Lower leg skin (tissue), 3 donors: ENCODE data around the gene MSANTD1.

Experiments used
- POLR2A ChIP-seq, 2 donors: fragments of 450-650 bp; IDR thresholded peaks; one replicate each; pipeline ENCODE4 v1.6.1; 2016 to 2017; ENCODE audit warnings: antibody characterized with exemption in 2 of 2, mild to moderate bottlenecking in 1 of 2, moderate library complexity in 1 of 2
- TF ChIP-seq, protein P1 (sequence below), 3 donors: fragments of 450-650 bp; IDR thresholded peaks; one replicate each; pipeline ENCODE4 v1.5.1; 2016; ENCODE audit warnings: antibody characterized with exemption in 3 of 3, mild to moderate bottlenecking in 3 of 3, moderate library complexity in 2 of 3

DNA sequence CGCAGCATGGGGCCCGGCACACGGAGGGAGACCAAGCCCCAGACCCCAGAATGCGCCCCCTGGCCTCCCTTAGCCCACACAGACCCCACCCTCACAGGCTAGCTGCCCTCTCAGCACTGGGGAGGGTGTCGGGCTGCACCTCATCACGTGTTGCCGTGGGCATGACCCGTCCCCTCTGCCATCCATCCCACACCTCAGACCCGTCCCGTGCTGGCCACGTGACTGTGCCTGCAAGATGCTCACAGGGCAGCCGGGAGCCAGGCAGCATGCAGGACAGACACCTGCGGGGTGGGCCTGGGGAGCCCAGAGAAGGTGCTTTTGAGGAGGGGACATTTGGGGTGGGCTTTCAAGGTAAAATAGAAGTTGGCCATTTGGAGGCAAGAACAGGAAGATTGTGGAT, 4.8 kb downstream of the MSANTD1 start:
- TF ChIP-seq, protein P1, sequence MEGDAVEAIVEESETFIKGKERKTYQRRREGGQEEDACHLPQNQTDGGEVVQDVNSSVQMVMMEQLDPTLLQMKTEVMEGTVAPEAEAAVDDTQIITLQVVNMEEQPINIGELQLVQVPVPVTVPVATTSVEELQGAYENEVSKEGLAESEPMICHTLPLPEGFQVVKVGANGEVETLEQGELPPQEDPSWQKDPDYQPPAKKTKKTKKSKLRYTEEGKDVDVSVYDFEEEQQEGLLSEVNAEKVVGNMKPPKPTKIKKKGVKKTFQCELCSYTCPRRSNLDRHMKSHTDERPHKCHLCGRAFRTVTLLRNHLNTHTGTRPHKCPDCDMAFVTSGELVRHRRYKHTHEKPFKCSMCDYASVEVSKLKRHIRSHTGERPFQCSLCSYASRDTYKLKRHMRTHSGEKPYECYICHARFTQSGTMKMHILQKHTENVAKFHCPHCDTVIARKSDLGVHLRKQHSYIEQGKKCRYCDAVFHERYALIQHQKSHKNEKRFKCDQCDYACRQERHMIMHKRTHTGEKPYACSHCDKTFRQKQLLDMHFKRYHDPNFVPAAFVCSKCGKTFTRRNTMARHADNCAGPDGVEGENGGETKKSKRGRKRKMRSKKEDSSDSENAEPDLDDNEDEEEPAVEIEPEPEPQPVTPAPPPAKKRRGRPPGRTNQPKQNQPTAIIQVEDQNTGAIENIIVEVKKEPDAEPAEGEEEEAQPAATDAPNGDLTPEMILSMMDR (IDR thresholded peaks at IDR 0.05), result no peak
- no peak for TF ChIP-seq POLR2A (IDR thresholded peaks at IDR 0.05)
